GM12878 (cell line): Measurements from ENCODE around the gene NEK3. TPM values are rescaled to one million over a fixed set of nuclear protein-coding genes. Genes with fewer than 3 reads are reported as not detected.

Source experiments
- ATAC-seq: fragments of 200-7000 bp; cut with Tn5 transposase; 3 replicates; pipeline ENCODE4 v1.9.1; 2020; ENCODE audit warnings: mild to moderate bottlenecking, moderate library complexity
- BruUV-seq: library from RNA; stranded (reverse); fragments of 400-500 nt; replicated peaks from 2 replicates; lab custom pipeline; 2021; lab: Mats Ljungman, UMichigan
- CTCF ChIA-PET: fragments of 300-600 bp; sonication (Branson Sonifier 250); formaldehyde crosslinking; extraction: SDS; loops from one replicate; lab custom pipeline; 2021; ENCODE audit warnings: inconsistent platforms; lab: Yijun Ruan, JAX
- POLR2A ChIA-PET: fragments of 350-600 bp; formaldehyde crosslinking; extraction: SDS; loops from one replicate; lab custom pipeline; 2021; ENCODE audit warnings: inconsistent platforms; lab: Charles Lee
- RAD21 ChIA-PET: fragments of 300-600 bp; sonication (Branson Sonifier 250); formaldehyde crosslinking; loops from one replicate; lab custom pipeline; 2023; ENCODE audit warnings: antibody characterized with exemption; ENCODE audit not compliant: unreplicated experiment; lab: Charles Lee
- SMC1A ChIA-PET: fragments of 300-600 bp; sonication (Branson Sonifier 250); formaldehyde crosslinking; loops from one replicate; lab custom pipeline; 2023; ENCODE audit not compliant: unreplicated experiment, uncharacterized antibody; lab: Charles Lee
- DNase-seq: peaks from one replicate; pipeline ENCODE4 v3.0.0-alpha.2; 2011; ENCODE audit warnings: low read depth, low spot score
- FAIRE-seq: peaks from 3 replicates; lab custom pipeline; 2011; peaks lifted over from hg19 to GRCh38; lab: Jason Lieb, UNC
- H2AFZ ChIP-seq: 2 replicates; pipeline ENCODE4 v1.6.0; 2011; ENCODE audit warnings: low read depth, low read length, control low read depth; ENCODE audit not compliant: control insufficient read depth
- H3K27ac ChIP-seq: 2 replicates; pipeline ENCODE4 v1.5.1; 2011; ENCODE audit warnings: control low read depth; ENCODE audit not compliant: control insufficient read depth, insufficient read depth
- H3K27me3 ChIP-seq, 2 experiments: replicated peaks in 1 of 2; 2 replicates each; pipeline versions ENCODE4 v1.6.0 to v1.6.1; 2011; ENCODE audit warnings: low read length in 1 of 2; ENCODE audit not compliant: control insufficient read depth in 2 of 2, insufficient read depth in 2 of 2
- H3K36me3 ChIP-seq, 2 experiments: 2 replicates each; pipeline ENCODE4 v1.5.1; 2011; ENCODE audit warnings: low read length in 1 of 2; ENCODE audit not compliant: control insufficient read depth in 2 of 2, insufficient read depth in 2 of 2
- H3K4me1 ChIP-seq: 2 replicates; pipeline ENCODE4 v1.6.1; 2011; ENCODE audit warnings: mild to moderate bottlenecking, low read length, moderate library complexity, mixed read lengths; ENCODE audit not compliant: control insufficient read depth, insufficient read depth
- H3K4me2 ChIP-seq: 2 replicates; pipeline ENCODE4 v1.6.0; 2011; ENCODE audit warnings: control low read depth; ENCODE audit not compliant: control insufficient read depth, insufficient read depth
- H3K4me3 ChIP-seq: fragments of 200-600 bp; sonication (generic); 2 replicates; pipeline ENCODE4 v1.5.1; 2016
- H3K79me2 ChIP-seq: 2 replicates; pipeline ENCODE4 v1.6.0; 2011; ENCODE audit warnings: low read length; ENCODE audit not compliant: control insufficient read depth, insufficient read depth
- H3K9ac ChIP-seq: 2 replicates; pipeline ENCODE4 v1.8.0; 2011; ENCODE audit warnings: low read length, control low read depth, mixed read lengths; ENCODE audit not compliant: control insufficient read depth, insufficient read depth
- H3K9me3 ChIP-seq: replicated peaks from 3 replicates; pipeline ENCODE4 v1.5.1; 2011; ENCODE audit warnings: mild to moderate bottlenecking, low read length; ENCODE audit not compliant: control insufficient read depth, insufficient read depth
- H4K20me1 ChIP-seq: 2 replicates; pipeline ENCODE4 v1.6.0; 2011; ENCODE audit not compliant: control insufficient read depth, insufficient read depth
- BMI1 ChIP-seq: fragments of 450-650 bp; IDR thresholded peaks from 2 replicates; pipeline ENCODE4 v1.6.1; 2016; ENCODE audit warnings: mild to moderate bottlenecking, moderate library complexity, borderline replicate concordance
- CREM ChIP-seq: IDR thresholded peaks from 2 replicates; pipeline ENCODE4 v1.6.1; 2014; ENCODE audit warnings: antibody characterized with exemption, low read depth
- E4F1 ChIP-seq: fragments of 450-650 bp; IDR thresholded peaks from 2 replicates; pipeline ENCODE4 v1.6.1; 2018; ENCODE audit warnings: borderline replicate concordance, mild to moderate bottlenecking; ENCODE audit not compliant: partially characterized antibody
- EGR1 ChIP-seq, 2 experiments: IDR thresholded peaks; 1 replicate in 1 of 2; 2 replicates in 1 of 2; pipeline ENCODE4 v1.6.1; 2011 to 2012; ENCODE audit warnings: low read depth in 2 of 2, low read length in 2 of 2, borderline replicate concordance in 1 of 2, mild to moderate bottlenecking in 1 of 2, moderate library complexity in 1 of 2
- IKZF1 ChIP-seq: fragments of 450-650 bp; conservative IDR thresholded peaks from 2 replicates; pipeline ENCODE4 v1.6.1; 2017; ENCODE audit warnings: antibody characterized with exemption, mild to moderate bottlenecking
- IKZF2 ChIP-seq, 2 experiments: fragments of 450-650 bp; IDR thresholded peaks; 2 replicates each; pipeline ENCODE4 v1.6.1; 2017; ENCODE audit warnings: mild to moderate bottlenecking in 2 of 2, moderate library complexity in 2 of 2
- JUNB ChIP-seq: IDR thresholded peaks from 2 replicates; pipeline ENCODE4 v1.6.1; 2016; ENCODE audit warnings: antibody characterized with exemption, mild to moderate bottlenecking
- LARP7 ChIP-seq: fragments of 450-650 bp; IDR thresholded peaks from 2 replicates; pipeline ENCODE4 v1.6.1; 2017; ENCODE audit warnings: mild to moderate bottlenecking
- MAX ChIP-seq: IDR thresholded peaks from 2 replicates; pipeline ENCODE4 v1.6.1; 2012; ENCODE audit warnings: low read depth, low read length, improper control_type of control experiment
- MXI1 ChIP-seq: fragments of 150-350 bp; IDR thresholded peaks from 2 replicates; pipeline ENCODE4 v1.6.1; 2011; ENCODE audit warnings: low read depth, mild to moderate bottlenecking, inconsistent platforms, low read length, improper control_type of control experiment
- RAD21 ChIP-seq: IDR thresholded peaks from 2 replicates; pipeline ENCODE4 v1.6.1; 2011; ENCODE audit warnings: mild to moderate bottlenecking, low read depth, low read length, moderate library complexity; ENCODE audit not compliant: insufficient read depth
- RAD51 ChIP-seq: fragments of 450-650 bp; IDR thresholded peaks from 2 replicates; pipeline ENCODE4 v1.6.1; 2016; ENCODE audit warnings: moderate library complexity, mild to moderate bottlenecking, inconsistent platforms
- RELA ChIP-seq: fragments of 450-650 bp; IDR thresholded peaks from 2 replicates; pipeline ENCODE4 v1.8.0; 2014; ENCODE audit warnings: borderline replicate concordance; ENCODE audit not compliant: partially characterized antibody
- RFX5 ChIP-seq: IDR thresholded peaks from 2 replicates; pipeline ENCODE4 v1.6.1; 2011; ENCODE audit warnings: low read depth, low read length, improper control_type of control experiment
- SMC3 ChIP-seq: IDR thresholded peaks from 2 replicates; pipeline ENCODE4 v1.6.1; 2011; ENCODE audit warnings: low read length, improper control_type of control experiment, borderline replicate concordance
- TCF3 ChIP-seq: IDR thresholded peaks from 2 replicates; pipeline ENCODE4 v1.6.1; 2012; ENCODE audit warnings: low read depth, mild to moderate bottlenecking, low read length, borderline replicate concordance; ENCODE audit not compliant: insufficient read depth
- ZZZ3 ChIP-seq: IDR thresholded peaks from 2 replicates; pipeline ENCODE4 v1.6.1; 2011; ENCODE audit warnings: low read depth; ENCODE audit not compliant: control insufficient read depth, insufficient read length
- WGBS: methylation state at CpG from one replicate; pipeline ENCODE4 v1.1.6; 2016; ENCODE audit warnings: low lambda C conversion rate; ENCODE audit not compliant: insufficient replicate concordance, insufficient coverage; ENCODE audit errors: missing lambda C conversion rate; 5-methylcytosine and 5-hydroxymethylcytosine counted together
- in situ Hi-C: fragments of 300-500 bp; cut with MboI; formaldehyde crosslinking; loops from 9 replicates; pipeline ENCODE4 v1.14.3; 2018; ENCODE audit warnings: mixed read lengths
- intact Hi-C: fragments of 100-400 bp; cut with micrococcal nuclease; formaldehyde crosslinking; loops from one replicate; pipeline ENCODE4 v1.14.2; 2022; ENCODE audit not compliant: unreplicated experiment
- polyA plus RNA-seq, 11 experiments: library from polyadenylated mRNA; depleted of rRNA in 4 of 11; unstranded in 6 of 11; stranded (reverse) in 5 of 11; fragments of >200 nt; fragmentation: Nextera tagmentation in 4 of 11; fragmentation: Illumina TruSeq in 1 of 11; extraction: Ambion mirVana in 4 of 11; extraction: Trizol in 1 of 11; gene quantifications; 1 replicate in 1 of 11; 2 replicates in 10 of 11; pipeline versions ENCODE4 v1.2.1 to v1.2.3, GENCODE V29; 2011 to 2016; ENCODE audit warnings: inconsistent platforms in 2 of 11, missing spikeins in 2 of 11, low read depth in 1 of 11
- total RNA-seq, 4 experiments: library from RNA; depleted of rRNA in 3 of 4; stranded (reverse); fragments of >200 nt in 3 of 4; fragmentation: Illumina TruSeq in 1 of 4; extraction: Trizol in 1 of 4; gene quantifications; 2 replicates each; pipeline versions ENCODE4 v1.2.1 to v1.2.3, GENCODE V29; 2013 to 2021
- TF ChIP-seq, protein P1 (sequence below): fragments of 450-650 bp; conservative IDR thresholded peaks from 2 replicates; pipeline ENCODE4 v1.6.1; 2017; ENCODE audit warnings: mild to moderate bottlenecking, moderate library complexity

NEK3 gene
- total and polyA plus RNA-seq, 10 of the 15 experiments (the other 5 are each of a cell fraction or from before 2014, with no cell fraction given) = 2.9 to 9.3 (median 5.9) TPM

DNA sequence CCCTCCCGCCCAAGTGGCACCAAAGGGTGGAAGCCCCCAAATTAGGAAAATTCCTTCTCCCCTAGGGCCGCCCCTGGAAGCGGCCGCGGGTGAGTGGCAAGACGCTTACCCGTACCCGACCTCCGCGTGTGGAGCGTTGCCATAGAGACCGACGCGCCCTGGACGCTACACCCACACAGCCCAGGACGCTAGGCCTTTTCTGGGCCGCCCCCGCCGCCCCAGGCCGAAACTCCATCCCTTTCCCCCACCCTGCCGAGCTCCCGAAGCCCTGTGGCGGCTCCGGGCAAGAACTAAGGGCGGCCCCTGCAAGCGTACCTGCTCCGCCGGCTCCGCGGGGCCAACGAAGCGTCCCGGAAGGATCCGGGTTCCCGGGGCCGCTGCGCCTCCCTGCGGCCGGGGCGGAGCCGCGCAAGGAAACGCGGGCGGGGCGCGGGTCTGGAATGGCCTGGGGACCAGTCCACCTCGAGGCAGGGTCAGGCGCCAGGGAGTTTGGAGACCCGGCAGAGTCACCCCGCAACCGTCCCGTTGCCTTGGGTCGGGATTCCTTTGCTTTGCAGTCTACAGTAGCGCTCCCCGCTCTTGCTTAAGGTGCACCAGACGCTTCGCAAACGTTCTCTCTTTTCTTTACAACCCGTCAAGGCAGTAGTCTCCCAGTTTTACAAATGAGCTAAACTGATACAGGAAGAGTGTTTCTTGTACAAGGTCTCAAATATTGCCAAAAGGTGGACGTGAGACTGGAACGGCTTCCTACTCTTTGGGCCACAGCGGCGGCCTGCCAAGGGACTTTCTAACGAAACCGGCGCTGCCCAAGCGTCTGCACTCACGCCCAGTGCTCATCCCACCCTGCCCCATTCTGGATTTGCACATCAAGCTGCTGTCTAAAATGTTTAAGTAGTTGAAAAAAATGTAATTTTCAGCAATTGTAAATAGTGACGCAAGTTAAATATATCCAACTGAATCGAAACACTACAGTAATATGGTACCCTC lies 30.4 kb downstream of the NEK3 start, which contains the start of gene NEK5:
Gene NEK5 (minus strand): TSS at position 360 of the 987 bp plus-strand sequence. CDS start 1,591 bp downstream, outside the sequence.
- FAIRE-seq = no peak
- POLR2A ChIA-PET = no interaction called here
- TF ChIP-seq ZZZ3 (no peak), CREM (no peak), IKZF2 (IDR thresholded peaks at IDR 0.05) (0 out of 4 replicates have a peak, but pooled peaks of 1 of the 2 experiments have one; percentile 19), E4F1 (no peak), RAD21 (peak; percentile 50), RAD51 (no peak), BMI1 (peak; percentile 59; the same call in 1 of the 2 replicates), LARP7 (peak; percentile 58; the same call in 1 of the 2 replicates), MXI1 (no peak), JUNB (no peak), RFX5 (no peak), MAX (no peak), TCF3 (no peak), SMC3 (peak; percentile 38), RELA (no peak), IKZF1 (peak; percentile 61), EGR1 (IDR thresholded peaks at IDR 0.05; ENCODE audit: borderline replicate concordance in 1 of 2, low read depth in 2 of 2, low read length in 2 of 2) (peak in 1 of 2 experiments; percentile 47; a peak in 1 of 3 replicates)
- TF ChIP-seq, protein P1, sequence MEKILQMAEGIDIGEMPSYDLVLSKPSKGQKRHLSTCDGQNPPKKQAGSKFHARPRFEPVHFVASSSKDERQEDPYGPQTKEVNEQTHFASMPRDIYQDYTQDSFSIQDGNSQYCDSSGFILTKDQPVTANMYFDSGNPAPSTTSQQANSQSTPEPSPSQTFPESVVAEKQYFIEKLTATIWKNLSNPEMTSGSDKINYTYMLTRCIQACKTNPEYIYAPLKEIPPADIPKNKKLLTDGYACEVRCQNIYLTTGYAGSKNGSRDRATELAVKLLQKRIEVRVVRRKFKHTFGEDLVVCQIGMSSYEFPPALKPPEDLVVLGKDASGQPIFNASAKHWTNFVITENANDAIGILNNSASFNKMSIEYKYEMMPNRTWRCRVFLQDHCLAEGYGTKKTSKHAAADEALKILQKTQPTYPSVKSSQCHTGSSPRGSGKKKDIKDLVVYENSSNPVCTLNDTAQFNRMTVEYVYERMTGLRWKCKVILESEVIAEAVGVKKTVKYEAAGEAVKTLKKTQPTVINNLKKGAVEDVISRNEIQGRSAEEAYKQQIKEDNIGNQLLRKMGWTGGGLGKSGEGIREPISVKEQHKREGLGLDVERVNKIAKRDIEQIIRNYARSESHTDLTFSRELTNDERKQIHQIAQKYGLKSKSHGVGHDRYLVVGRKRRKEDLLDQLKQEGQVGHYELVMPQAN = peak; percentile 54

More for the DNA sequence above, 30.4 kb downstream of the NEK3 start, which contains the start of gene NEK5:
- ChIA-PET CTCF (interaction anchor here (0.8 to 5.1 kb wide), 7 partner anchors 28 to 315 kb away, joined by 3 to 62 read pairs (median 6); no protein-coding TSS in a partner anchor), RAD21 (interaction anchor here (1.4 kb wide), 1 partner anchor 233 kb away, joined by 3 read pairs; no protein-coding TSS in a partner anchor), SMC1A (interaction anchor here (1.1 to 4.0 kb wide), 2 partner anchors 16 to 315 kb away, joined by 3 to 26 read pairs; no protein-coding TSS in a partner anchor)
- in situ Hi-C loops = no loop called here
- H3K9ac ChIP-seq = no peak within 1 kb of the TSS
- H3K4me1 ChIP-seq = 0 out of 2 replicates have a peak, but pooled peaks cover 5% of the 10 kb centered on the region
- no peak within 1 kb of the TSS for H3K27ac ChIP-seq
- peak within 1 kb of the TSS; percentile 50 for H2AFZ ChIP-seq
- peak within 1 kb of the TSS; percentile 66 for H3K4me2 ChIP-seq
- no peaks in the 10 kb centered on the region for H3K9me3 ChIP-seq
- peak; percentile 86 for ATAC-seq
- WGBS = 20% methylated on average over 58 of the region's 71 CpGs
- DNase-seq = no peak
- no peaks in the 10 kb centered on the region for H3K79me2 ChIP-seq
- intact Hi-C loops = no loop called here
- peaks cover 2% of the 10 kb centered on the region in 2 experiments; a peak in 2 of 4 replicates for H3K27me3 ChIP-seq
- BruUV-seq = no TSS peak
- H3K36me3 ChIP-seq = no peaks in the 10 kb centered on the region
- H3K4me3 ChIP-seq = peak within 1 kb of the TSS; percentile 65
- no peaks in the 10 kb centered on the region for H4K20me1 ChIP-seq
